ENCODE data around the gene HOXB9. TPM values are rescaled to one million over a fixed set of nuclear protein-coding genes. Genes with fewer than 3 reads are reported as not detected.

HOXB9 gene
- total RNA-seq, 1 experiment from 2014 or later: 4.0 TPM

- Histone ChIP-seq H3K27ac (no peak overlapping the region; the same call in 1 of the 2 replicates), H3K4me3 (peak overlapping the region; percentile 54), H3K4me1 (peaks cover 21% of the 10 kb centered on the region), H3K9me3 (replicated peaks) (no peaks in the 10 kb centered on the region), H3K27me3 (no peaks in the 10 kb centered on the region), H3K36me3 (no peaks in the 10 kb centered on the region)
- peak in 1 of 2 experiments; percentile 67 for DNase-seq
Observed at GRCh38 chr17:48586355-48587258, 39.6 kb downstream of the HOXB9 start.

- H3K36me3 ChIP-seq: no peaks in the 10 kb centered on the region
- no peak for DNase-seq
- H3K4me1 ChIP-seq: peaks cover 21% of the 10 kb centered on the region
- no peak overlapping the region for H3K27ac ChIP-seq
- H3K4me3 ChIP-seq: no peak overlapping the region
- H3K27me3 ChIP-seq: no peaks in the 10 kb centered on the region
- no peaks in the 10 kb centered on the region for H3K9me3 ChIP-seq (replicated peaks)
Observed at GRCh38 chr17:48584223-48584741, 41.9 kb downstream of the HOXB9 start.

DNA sequence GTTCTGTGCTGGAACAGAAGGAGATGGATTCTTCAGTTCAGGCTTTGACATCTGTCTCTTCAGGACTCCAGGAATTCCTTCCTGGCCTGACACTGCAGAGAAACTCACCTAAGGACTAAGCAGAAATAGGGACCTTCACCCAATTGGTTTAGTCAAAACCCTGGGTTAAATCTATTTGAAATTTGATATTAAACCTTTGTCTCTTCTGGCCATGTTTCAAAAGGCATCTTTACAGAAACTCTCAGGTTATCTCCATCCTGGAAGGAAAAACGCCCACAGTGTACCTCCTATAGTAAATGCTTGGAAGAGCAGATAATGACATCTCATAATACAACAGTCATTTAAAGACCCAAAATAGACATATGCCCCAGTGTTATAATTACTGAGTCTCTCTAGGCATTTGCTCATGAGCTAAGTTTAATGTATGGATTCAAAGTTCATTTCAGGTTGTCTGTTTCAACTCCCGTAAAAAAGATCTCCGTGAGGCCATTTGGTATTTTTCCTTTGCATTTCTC is 42.4 kb downstream of the HOXB9 start:
- H3K4me1 ChIP-seq: peaks cover 21% of the 10 kb centered on the region
- DNase-seq: no peak
- no peak overlapping the region for H3K27ac ChIP-seq
- no peaks in the 10 kb centered on the region for H3K27me3 ChIP-seq
- H3K4me3 ChIP-seq: no peak overlapping the region
- H3K36me3 ChIP-seq: no peaks in the 10 kb centered on the region
- H3K9me3 ChIP-seq (replicated peaks): no peaks in the 10 kb centered on the region

- no peaks in the 10 kb centered on the region for H3K9me3 ChIP-seq (replicated peaks)
- H3K4me3 ChIP-seq: peak overlapping the region; percentile 58
- no peaks in the 10 kb centered on the region for H3K27me3 ChIP-seq
- no peaks in the 10 kb centered on the region for H3K36me3 ChIP-seq
- peaks cover 13% of the 10 kb centered on the region for H3K4me1 ChIP-seq
- no peak overlapping the region for H3K27ac ChIP-seq
- no peak for DNase-seq
Observed at GRCh38 chr17:48582750-48583069, 43.4 kb downstream of the HOXB9 start.

DNA sequence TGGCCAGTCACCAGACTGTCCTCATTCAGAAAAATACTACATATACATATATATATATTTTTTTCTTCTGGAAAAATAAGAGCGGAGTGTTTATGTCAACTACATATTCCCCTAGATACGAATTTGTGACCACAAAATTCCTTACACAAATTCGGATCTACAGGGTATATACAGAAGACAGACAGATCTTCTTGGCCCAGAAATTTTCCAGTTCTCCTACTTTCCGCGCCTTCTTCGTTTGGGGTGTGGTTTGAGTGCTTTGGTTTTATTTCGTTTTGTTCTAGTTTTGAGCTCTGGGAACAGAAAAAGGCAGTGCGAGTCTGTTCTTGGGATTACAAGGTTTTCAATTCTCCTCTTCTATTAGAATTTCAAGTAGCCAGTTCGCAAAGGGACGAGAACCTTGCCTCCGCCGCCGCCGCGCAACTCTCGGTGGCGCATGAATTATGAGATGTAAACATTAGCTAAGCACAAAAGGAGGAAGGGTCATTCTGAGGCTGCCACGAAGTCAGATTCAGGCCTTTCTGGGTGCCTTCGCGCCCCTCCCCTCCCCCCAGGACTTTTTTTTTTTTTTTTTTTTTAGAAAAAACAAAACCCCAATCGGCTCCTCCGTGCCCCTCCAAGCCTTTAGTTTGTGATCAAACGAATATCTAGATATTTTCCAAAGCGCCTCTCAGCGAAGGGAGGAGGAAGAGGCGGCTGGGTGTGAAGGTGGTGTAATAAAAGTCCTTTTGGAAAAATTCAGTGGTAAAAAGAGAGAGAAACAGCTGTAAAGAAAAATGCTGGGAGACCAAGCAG is 46.2 kb downstream of the HOXB9 start:
- 0 out of 2 replicates have a peak, but pooled peaks cover 4% of the 10 kb centered on the region for H3K4me1 ChIP-seq
- no peaks in the 10 kb centered on the region for H3K36me3 ChIP-seq
- no peaks in the 10 kb centered on the region for H3K27me3 ChIP-seq
- no peak for DNase-seq
- H3K9me3 ChIP-seq (replicated peaks): no peaks in the 10 kb centered on the region
- no peak overlapping the region for H3K4me3 ChIP-seq
- no peak overlapping the region for H3K27ac ChIP-seq

- no peaks in the 10 kb centered on the region for H3K9me3 ChIP-seq (replicated peaks)
- no peak for DNase-seq
- no peak overlapping the region for H3K27ac ChIP-seq
- H3K36me3 ChIP-seq: no peaks in the 10 kb centered on the region
- H3K27me3 ChIP-seq: no peaks in the 10 kb centered on the region
- 0 out of 2 replicates have a peak, but pooled peaks cover 4% of the 10 kb centered on the region for H3K4me1 ChIP-seq
- no peak overlapping the region for H3K4me3 ChIP-seq
Observed at GRCh38 chr17:48579471-48579759, 46.7 kb downstream of the HOXB9 start.

DNA sequence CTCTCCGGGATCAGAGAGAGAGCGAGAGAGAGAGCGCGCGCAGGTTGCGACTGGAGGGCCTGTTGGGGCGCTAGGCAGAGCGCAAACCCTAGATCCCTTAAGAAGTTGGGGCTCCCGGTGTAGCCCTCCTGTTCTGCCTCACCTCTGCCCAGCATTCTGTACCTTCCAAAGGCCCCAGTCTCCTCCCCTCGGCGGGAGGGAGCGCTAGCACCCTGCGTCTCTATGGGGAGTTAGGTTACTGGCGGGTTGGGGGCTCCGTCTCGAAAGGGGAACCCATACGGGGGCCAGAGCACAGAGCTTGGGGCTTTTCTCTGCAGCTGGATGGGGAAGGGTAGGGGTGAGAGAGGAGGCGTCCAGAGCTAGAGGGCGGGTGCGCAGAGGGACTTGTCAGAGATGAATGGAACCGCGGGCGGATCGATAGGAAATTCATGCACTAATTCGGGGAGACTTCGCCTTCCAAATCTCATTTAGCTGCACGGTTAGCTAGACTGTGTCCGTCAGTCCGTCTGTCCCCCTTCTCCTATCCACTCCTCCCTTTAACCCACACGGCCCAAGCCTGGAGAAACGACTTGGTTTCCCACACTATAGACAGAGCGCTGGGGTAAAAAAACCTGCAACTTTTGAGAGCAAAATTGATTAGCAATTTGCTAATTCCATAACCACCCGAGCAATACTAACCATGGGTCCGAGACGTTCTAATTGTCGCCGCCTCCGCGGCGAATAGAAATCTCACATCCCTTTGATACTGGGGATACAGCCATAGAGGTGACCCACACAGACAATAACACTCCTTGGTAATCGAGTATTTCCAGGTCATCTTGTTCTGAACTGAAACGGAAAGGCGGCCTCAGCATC is 47.3 kb downstream of the HOXB9 start:
- H3K36me3 ChIP-seq: no peaks in the 10 kb centered on the region
- no peak for DNase-seq
- H3K27ac ChIP-seq: no peak overlapping the region; the same call in 1 of the 2 replicates
- H3K9me3 ChIP-seq (replicated peaks): no peaks in the 10 kb centered on the region
- no peaks in the 10 kb centered on the region for H3K27me3 ChIP-seq
- H3K4me3 ChIP-seq: peak overlapping the region; percentile 94
- 0 out of 2 replicates have a peak, but pooled peaks cover 4% of the 10 kb centered on the region for H3K4me1 ChIP-seq

- peak; percentile 80 to 82 for DNase-seq
- Histone ChIP-seq H3K4me3 (peak within 1 kb of the TSS; percentile 94), H3K27me3 (no peaks in the 10 kb centered on the region)
Observed at GRCh38 chr17:48577946-48578615, 48.1 kb downstream of the HOXB9 start, which contains the start of gene HOXB4. Gene HOXB4, minus strand, starts transcription at chr17:48578350. Its CDS starts 31 bp downstream, at chr17:48578319.

GRCh38 chr17:48577330-48577945 is 48.7 kb downstream of the HOXB9 start:
- DNase-seq: peak; percentile 34 to 45
- Histone ChIP-seq H3K27ac (peak overlapping the region; percentile 33; the same call in 1 of the 2 replicates), H3K9me3 (replicated peaks) (no peaks in the 10 kb centered on the region), H3K4me3 (peak overlapping the region; percentile 94), H3K4me1 (0 out of 2 replicates have a peak, but pooled peaks cover 4% of the 10 kb centered on the region), H3K36me3 (no peaks in the 10 kb centered on the region), H3K27me3 (no peaks in the 10 kb centered on the region)

More at GRCh38 chr17:48577946-48578615, 48.1 kb downstream of the HOXB9 start, which contains the start of gene HOXB4:
- H3K4me1 ChIP-seq: 0 out of 2 replicates have a peak, but pooled peaks cover 4% of the 10 kb centered on the region
- no peaks in the 10 kb centered on the region for H3K9me3 ChIP-seq (replicated peaks)
- H3K36me3 ChIP-seq: no peaks in the 10 kb centered on the region
- peak within 1 kb of the TSS; percentile 42; the same call in 1 of the 2 replicates for H3K27ac ChIP-seq

- no peak for DNase-seq
- Histone ChIP-seq H3K9me3 (replicated peaks) (no peaks in the 10 kb centered on the region), H3K27ac (no peak overlapping the region), H3K36me3 (no peaks in the 10 kb centered on the region), H3K27me3 (no peaks in the 10 kb centered on the region), H3K4me3 (peak overlapping the region; percentile 94), H3K4me1 (0 out of 2 replicates have a peak, but pooled peaks cover 4% of the 10 kb centered on the region)
Observed at GRCh38 chr17:48576479-48577309, 49.5 kb downstream of the HOXB9 start.

DNA sequence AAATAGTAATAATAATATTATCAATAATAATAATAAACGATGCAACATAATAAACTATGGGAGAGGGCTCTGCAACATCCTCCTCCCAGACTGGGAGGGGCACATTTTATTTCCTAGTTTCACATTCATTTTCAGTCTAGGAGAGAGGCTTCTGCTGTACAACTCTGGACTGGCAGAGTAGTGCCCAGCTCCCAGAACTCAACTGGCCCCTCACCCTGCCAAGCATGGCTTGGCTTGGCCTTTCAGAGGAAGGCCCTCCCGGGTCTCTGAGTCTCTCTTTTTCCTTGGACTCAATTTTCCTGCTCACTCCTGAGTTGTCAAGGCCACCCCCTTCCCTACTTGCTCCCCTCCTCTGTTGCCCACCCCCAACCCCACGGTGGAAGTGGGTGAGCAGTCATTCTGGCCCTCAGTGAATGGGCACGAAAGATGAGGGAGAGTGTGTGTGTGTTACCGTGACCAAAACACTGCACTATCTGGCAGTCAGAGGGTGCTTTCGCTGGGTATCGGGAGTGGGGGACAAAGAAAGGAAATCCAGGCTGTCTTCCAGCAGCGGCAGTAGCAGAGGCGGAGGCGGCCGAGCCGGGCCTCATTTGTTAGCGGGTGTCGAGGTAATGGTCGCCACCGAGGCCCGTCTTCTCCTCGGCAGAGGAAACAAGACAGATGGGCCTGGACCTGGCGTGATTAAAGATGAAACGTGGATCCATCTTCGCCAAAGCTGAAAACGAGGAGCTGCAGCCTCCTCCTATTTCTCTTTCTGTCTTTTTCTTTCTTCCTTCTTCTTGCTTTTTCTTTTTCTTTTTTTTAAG is 50.3 kb downstream of the HOXB9 start:
- no peak for DNase-seq
- no peaks in the 10 kb centered on the region for H3K36me3 ChIP-seq
- no peaks in the 10 kb centered on the region for H3K27me3 ChIP-seq
- H3K27ac ChIP-seq: no peak overlapping the region
- H3K4me3 ChIP-seq: no peak overlapping the region
- H3K4me1 ChIP-seq: 0 out of 2 replicates have a peak, but pooled peaks cover 4% of the 10 kb centered on the region
- H3K9me3 ChIP-seq (replicated peaks): no peaks in the 10 kb centered on the region

DNA sequence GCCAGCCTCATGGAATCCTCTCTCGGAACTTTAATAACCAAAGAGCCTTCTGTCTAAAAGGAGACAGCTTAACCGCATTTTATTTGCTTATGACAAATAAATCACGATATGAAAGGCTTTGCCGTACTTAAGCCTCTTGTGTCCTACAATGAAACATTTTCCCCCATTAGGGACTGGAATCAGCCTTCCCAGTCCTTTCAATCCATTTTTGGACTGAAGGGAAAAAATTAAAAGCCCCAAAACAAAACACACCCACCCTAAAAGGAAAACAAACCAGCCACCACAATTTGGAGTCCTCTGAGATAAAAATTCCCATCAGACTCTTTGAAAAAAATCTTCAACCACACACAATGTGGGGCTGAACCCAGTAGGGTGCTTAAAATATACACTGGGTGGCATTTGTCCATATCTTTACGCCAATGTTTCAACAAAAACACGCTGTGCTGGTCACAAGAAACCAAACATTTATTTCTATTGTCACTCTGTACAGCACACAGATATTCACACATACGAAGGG is 51.0 kb downstream of the HOXB9 start:
- H3K4me1 ChIP-seq: 0 out of 2 replicates have a peak, but pooled peaks cover 4% of the 10 kb centered on the region
- H3K9me3 ChIP-seq (replicated peaks): no peaks in the 10 kb centered on the region
- no peak overlapping the region for H3K4me3 ChIP-seq
- H3K27ac ChIP-seq: no peak overlapping the region
- H3K27me3 ChIP-seq: no peaks in the 10 kb centered on the region
- no peaks in the 10 kb centered on the region for H3K36me3 ChIP-seq
- no peak for DNase-seq

Data from SJCRH30 (cell line).